Suppressor macrophage (primary cell): ENCODE measurements around the gene SUCLG2.

ENCODE experiments used
- DNase-seq, 4 experiments: peaks; one replicate each; pipeline ENCODE4 v3.0.0-alpha.2; 2020 to 2022

Gene SUCLG2

GRCh38 chr3:67648701-67649100 lies 5.7 kb downstream of the SUCLG2 start:
- no peak for DNase-seq

GRCh38 chr3:67648229-67648628 lies 6.2 kb downstream of the SUCLG2 start:
- no peak for DNase-seq

- no peak for DNase-seq
These were observed 7.0 kb downstream of the SUCLG2 start for GRCh38 chr3:67647390-67647878.

GRCh38 chr3:67646586-67647234 lies 7.7 kb downstream of the SUCLG2 start:
- no peak for DNase-seq

GRCh38 chr3:67644827-67645226 lies 9.6 kb downstream of the SUCLG2 start:
- no peak for DNase-seq

- DNase-seq, result no peak
These were observed 11.7 kb downstream of the SUCLG2 start for GRCh38 chr3:67642734-67643133.

GRCh38 chr3:67642190-67642589 lies 12.2 kb downstream of the SUCLG2 start:
- DNase-seq, result no peak

- no peak for DNase-seq
These were observed 13.0 kb downstream of the SUCLG2 start for GRCh38 chr3:67641451-67641850.

- no peak for DNase-seq
These were observed 14.3 kb downstream of the SUCLG2 start for GRCh38 chr3:67640023-67640660.

- DNase-seq, result no peak
These were observed 17.0 kb downstream of the SUCLG2 start for GRCh38 chr3:67637255-67637900.

- DNase-seq, result no peak
These were observed 18.6 kb downstream of the SUCLG2 start for GRCh38 chr3:67635806-67636205.

- no peak for DNase-seq
These were observed 19.2 kb downstream of the SUCLG2 start for GRCh38 chr3:67635257-67635656.

GRCh38 chr3:67630666-67631362 lies 23.6 kb downstream of the SUCLG2 start:
- no peak for DNase-seq

GRCh38 chr3:67624687-67625086 lies 29.7 kb downstream of the SUCLG2 start:
- DNase-seq, result no peak

GRCh38 chr3:67624078-67624477 lies 30.3 kb downstream of the SUCLG2 start:
- DNase-seq, result no peak

- no peak for DNase-seq
These were observed 31.8 kb downstream of the SUCLG2 start for GRCh38 chr3:67622652-67623051.

- no peak for DNase-seq
These were observed 33.5 kb downstream of the SUCLG2 start for GRCh38 chr3:67620869-67621268.

- DNase-seq, result no peak
These were observed 34.4 kb downstream of the SUCLG2 start for GRCh38 chr3:67619991-67620390.

GRCh38 chr3:67617518-67617917 lies 36.9 kb downstream of the SUCLG2 start:
- DNase-seq, result peak in 2 of 4 experiments; percentile 2 to 12

GRCh38 chr3:67616046-67616445 lies 38.4 kb downstream of the SUCLG2 start:
- DNase-seq, result no peak

GRCh38 chr3:67614195-67614594 lies 40.2 kb downstream of the SUCLG2 start:
- DNase-seq, result no peak

GRCh38 chr3:67610458-67610857 lies 44.0 kb downstream of the SUCLG2 start:
- DNase-seq, result peak in 2 of 4 experiments; percentile 30 to 33

- DNase-seq, result peak in 1 of 4 experiments; percentile 12
These were observed 44.7 kb downstream of the SUCLG2 start for GRCh38 chr3:67609709-67610108.
